ENCODE data around the gene CHP2.

The CHP2 gene

GRCh38 chr16:23753908-23754593, 775 bp upstream of the CHP2 start:
- no peak for FAIRE-seq

GRCh38 chr16:23755484-23755809, 621 bp downstream of the CHP2 start:
- FAIRE-seq: no peak

More at GRCh38 chr16:23753908-23754593, 775 bp upstream of the CHP2 start:
- no peak for TF ChIP-seq TAF1 (IDR thresholded peaks at IDR 0.05; ENCODE audit: borderline replicate concordance, low read depth, low read length)
- TF ChIP-seq POLR2A (IDR thresholded peaks at IDR 0.05; ENCODE audit: low read depth, low read length): no peak
- no peak for TF ChIP-seq POLR2AphosphoS5 (IDR thresholded peaks at IDR 0.05; ENCODE audit: low read depth, low read length)
- no peak for DNase-seq (ENCODE audit: insufficient read length)

GRCh38 chr16:23757116-23757515, 2.3 kb downstream of the CHP2 start:
- FAIRE-seq (no peak), DNase-seq (ENCODE audit: insufficient read length) (no peak)
- no peak for TF ChIP-seq TAF1 (IDR thresholded peaks at IDR 0.05; ENCODE audit: borderline replicate concordance, low read depth, low read length)
- no peak for TF ChIP-seq POLR2AphosphoS5 (IDR thresholded peaks at IDR 0.05; ENCODE audit: low read depth, low read length)
- no peak for TF ChIP-seq POLR2A (IDR thresholded peaks at IDR 0.05; ENCODE audit: low read depth, low read length)

More at GRCh38 chr16:23755484-23755809, 621 bp downstream of the CHP2 start:
- TF ChIP-seq TAF1 (IDR thresholded peaks at IDR 0.05; ENCODE audit: borderline replicate concordance, low read depth, low read length): no peak
- TF ChIP-seq POLR2AphosphoS5 (IDR thresholded peaks at IDR 0.05; ENCODE audit: low read depth, low read length): no peak
- TF ChIP-seq POLR2A (IDR thresholded peaks at IDR 0.05; ENCODE audit: low read depth, low read length): no peak
- DNase-seq (ENCODE audit: insufficient read length): no peak

GRCh38 chr16:23757937-23758619, 3.3 kb downstream of the CHP2 start:
- TF ChIP-seq POLR2A (IDR thresholded peaks at IDR 0.05; ENCODE audit: low read depth, low read length) (no peak), POLR2AphosphoS5 (IDR thresholded peaks at IDR 0.05; ENCODE audit: low read depth, low read length) (no peak), TAF1 (IDR thresholded peaks at IDR 0.05; ENCODE audit: borderline replicate concordance, low read depth, low read length) (no peak)
- no peak for DNase-seq (ENCODE audit: insufficient read length)
- no peak for FAIRE-seq

GRCh38 chr16:23765933-23766332, 11.1 kb downstream of the CHP2 start:
- FAIRE-seq: no peak
- DNase-seq (ENCODE audit: insufficient read length): no peak
- TF ChIP-seq TAF1 (IDR thresholded peaks at IDR 0.05; ENCODE audit: borderline replicate concordance, low read depth, low read length): no peak
- no peak for TF ChIP-seq POLR2A (IDR thresholded peaks at IDR 0.05; ENCODE audit: low read depth, low read length)
- no peak for TF ChIP-seq POLR2AphosphoS5 (IDR thresholded peaks at IDR 0.05; ENCODE audit: low read depth, low read length)

- TF ChIP-seq POLR2AphosphoS5 (IDR thresholded peaks at IDR 0.05; ENCODE audit: low read depth, low read length) (no peak), TAF1 (IDR thresholded peaks at IDR 0.05; ENCODE audit: borderline replicate concordance, low read depth, low read length) (no peak), POLR2A (IDR thresholded peaks at IDR 0.05; ENCODE audit: low read depth, low read length) (no peak)
- FAIRE-seq: no peak
- no peak for DNase-seq (ENCODE audit: insufficient read length)
These were observed 13.8 kb downstream of the CHP2 start for GRCh38 chr16:23768581-23768980.

GRCh38 chr16:23771027-23771426, 16.2 kb downstream of the CHP2 start:
- DNase-seq (ENCODE audit: insufficient read length) (no peak), FAIRE-seq (no peak)
- no peak for TF ChIP-seq POLR2AphosphoS5 (IDR thresholded peaks at IDR 0.05; ENCODE audit: low read depth, low read length)
- no peak for TF ChIP-seq TAF1 (IDR thresholded peaks at IDR 0.05; ENCODE audit: borderline replicate concordance, low read depth, low read length)
- no peak for TF ChIP-seq POLR2A (IDR thresholded peaks at IDR 0.05; ENCODE audit: low read depth, low read length)

GRCh38 chr16:23771642-23772041, 16.8 kb downstream of the CHP2 start:
- FAIRE-seq: no peak
- no peak for DNase-seq (ENCODE audit: insufficient read length)
- no peak for TF ChIP-seq POLR2A (IDR thresholded peaks at IDR 0.05; ENCODE audit: low read depth, low read length)

GRCh38 chr16:23773339-23773738, 18.5 kb downstream of the CHP2 start:
- no peak for DNase-seq (ENCODE audit: insufficient read length)
- no peak for TF ChIP-seq POLR2AphosphoS5 (IDR thresholded peaks at IDR 0.05; ENCODE audit: low read depth, low read length)
- TF ChIP-seq POLR2A (IDR thresholded peaks at IDR 0.05; ENCODE audit: low read depth, low read length): no peak
- TF ChIP-seq TAF1 (IDR thresholded peaks at IDR 0.05; ENCODE audit: borderline replicate concordance, low read depth, low read length): no peak
- FAIRE-seq: no peak

GRCh38 chr16:23781176-23781575, 26.4 kb downstream of the CHP2 start:
- DNase-seq (ENCODE audit: insufficient read length) (no peak), FAIRE-seq (no peak)
- no peak for TF ChIP-seq TAF1 (IDR thresholded peaks at IDR 0.05; ENCODE audit: borderline replicate concordance, low read depth, low read length)
- no peak for TF ChIP-seq POLR2A (IDR thresholded peaks at IDR 0.05; ENCODE audit: low read depth, low read length)
- TF ChIP-seq POLR2AphosphoS5 (IDR thresholded peaks at IDR 0.05; ENCODE audit: low read depth, low read length): no peak

GRCh38 chr16:23784811-23785447, 30.1 kb downstream of the CHP2 start:
- FAIRE-seq (no peak), DNase-seq (ENCODE audit: insufficient read length) (no peak)
- TF ChIP-seq TAF1 (IDR thresholded peaks at IDR 0.05; ENCODE audit: borderline replicate concordance, low read depth, low read length) (no peak), POLR2A (IDR thresholded peaks at IDR 0.05; ENCODE audit: low read depth, low read length) (no peak), POLR2AphosphoS5 (IDR thresholded peaks at IDR 0.05; ENCODE audit: low read depth, low read length) (no peak)

- no peak for FAIRE-seq
- DNase-seq (ENCODE audit: insufficient read length): no peak
- TF ChIP-seq TAF1 (IDR thresholded peaks at IDR 0.05; ENCODE audit: borderline replicate concordance, low read depth, low read length) (no peak), POLR2A (IDR thresholded peaks at IDR 0.05; ENCODE audit: low read depth, low read length) (no peak), POLR2AphosphoS5 (IDR thresholded peaks at IDR 0.05; ENCODE audit: low read depth, low read length) (no peak)
These were observed 31.0 kb downstream of the CHP2 start for GRCh38 chr16:23785842-23786241.

Data from GM12892 (cell line).